GM12878 (cell line): ENCODE data around the gene MRTFA. TPM values are rescaled to one million over a fixed set of nuclear protein-coding genes. Genes with fewer than 3 reads are reported as not detected.

ENCODE experiments used
- GABPA ChIP-seq: IDR thresholded peaks from 2 replicates; pipeline ENCODE4 v1.6.1; 2014; ENCODE audit warnings: antibody characterized with exemption, low read depth, mild to moderate bottlenecking, inconsistent platforms
- HDAC6 ChIP-seq: fragments of 200-600 bp; sonication (generic); IDR thresholded peaks from one replicate; pipeline ENCODE4 v1.8.0; 2017; ENCODE audit warnings: antibody characterized with exemption; ENCODE audit not compliant: unreplicated experiment
- KLF5 ChIP-seq: fragments of 450-650 bp; IDR thresholded peaks from 2 replicates; pipeline ENCODE4 v1.6.1; 2014; ENCODE audit warnings: mild to moderate bottlenecking; ENCODE audit not compliant: partially characterized antibody
- NRF1 ChIP-seq: conservative IDR thresholded peaks from 2 replicates; pipeline ENCODE4 v1.6.1; 2011; ENCODE audit warnings: mild to moderate bottlenecking, low read depth, low read length, improper control_type of control experiment
- RFX5 ChIP-seq: IDR thresholded peaks from 2 replicates; pipeline ENCODE4 v1.6.1; 2011; ENCODE audit warnings: low read depth, low read length, improper control_type of control experiment
- SPI1 ChIP-seq: IDR thresholded peaks from 2 replicates; pipeline ENCODE4 v1.6.1; 2011; ENCODE audit warnings: low read depth, mild to moderate bottlenecking, low read length, moderate library complexity, borderline replicate concordance; ENCODE audit not compliant: insufficient read depth
- ZSCAN29 ChIP-seq: fragments of 450-650 bp; IDR thresholded peaks from 2 replicates; pipeline ENCODE4 v1.6.1; 2017; ENCODE audit warnings: mild to moderate bottlenecking, moderate library complexity
- polyA plus RNA-seq, 11 experiments: library from polyadenylated mRNA; depleted of rRNA in 4 of 11; unstranded in 6 of 11; stranded (reverse) in 5 of 11; fragments of >200 nt; fragmentation: Nextera tagmentation in 4 of 11; fragmentation: Illumina TruSeq in 1 of 11; extraction: Ambion mirVana in 4 of 11; extraction: Trizol in 1 of 11; gene quantifications; 1 replicate in 1 of 11; 2 replicates in 10 of 11; pipeline versions ENCODE4 v1.2.1 to v1.2.3, GENCODE V29; 2011 to 2016; ENCODE audit warnings: inconsistent platforms in 2 of 11, missing spikeins in 2 of 11, low read depth in 1 of 11
- total RNA-seq, 4 experiments: library from RNA; depleted of rRNA in 3 of 4; stranded (reverse); fragments of >200 nt in 3 of 4; fragmentation: Illumina TruSeq in 1 of 4; extraction: Trizol in 1 of 4; gene quantifications; 2 replicates each; pipeline versions ENCODE4 v1.2.1 to v1.2.3, GENCODE V29; 2013 to 2021
- TF ChIP-seq, protein P1 (sequence below): fragments of 450-650 bp; IDR thresholded peaks from 2 replicates; pipeline ENCODE4 v1.6.1; 2018; ENCODE audit warnings: mild to moderate bottlenecking, low read depth, moderate library complexity; ENCODE audit not compliant: partially characterized antibody
- TF ChIP-seq, protein P2 (sequence below): fragments of 450-650 bp; IDR thresholded peaks from 2 replicates; pipeline ENCODE4 v1.6.1; 2017; ENCODE audit warnings: mild to moderate bottlenecking, moderate library complexity

Gene MRTFA
- total and polyA plus RNA-seq, 10 of the 15 experiments (the other 5 are each of a cell fraction or from before 2014, with no cell fraction given) = 2.0 to 63.9 (median 17.9) TPM

- TF ChIP-seq, protein P1, sequence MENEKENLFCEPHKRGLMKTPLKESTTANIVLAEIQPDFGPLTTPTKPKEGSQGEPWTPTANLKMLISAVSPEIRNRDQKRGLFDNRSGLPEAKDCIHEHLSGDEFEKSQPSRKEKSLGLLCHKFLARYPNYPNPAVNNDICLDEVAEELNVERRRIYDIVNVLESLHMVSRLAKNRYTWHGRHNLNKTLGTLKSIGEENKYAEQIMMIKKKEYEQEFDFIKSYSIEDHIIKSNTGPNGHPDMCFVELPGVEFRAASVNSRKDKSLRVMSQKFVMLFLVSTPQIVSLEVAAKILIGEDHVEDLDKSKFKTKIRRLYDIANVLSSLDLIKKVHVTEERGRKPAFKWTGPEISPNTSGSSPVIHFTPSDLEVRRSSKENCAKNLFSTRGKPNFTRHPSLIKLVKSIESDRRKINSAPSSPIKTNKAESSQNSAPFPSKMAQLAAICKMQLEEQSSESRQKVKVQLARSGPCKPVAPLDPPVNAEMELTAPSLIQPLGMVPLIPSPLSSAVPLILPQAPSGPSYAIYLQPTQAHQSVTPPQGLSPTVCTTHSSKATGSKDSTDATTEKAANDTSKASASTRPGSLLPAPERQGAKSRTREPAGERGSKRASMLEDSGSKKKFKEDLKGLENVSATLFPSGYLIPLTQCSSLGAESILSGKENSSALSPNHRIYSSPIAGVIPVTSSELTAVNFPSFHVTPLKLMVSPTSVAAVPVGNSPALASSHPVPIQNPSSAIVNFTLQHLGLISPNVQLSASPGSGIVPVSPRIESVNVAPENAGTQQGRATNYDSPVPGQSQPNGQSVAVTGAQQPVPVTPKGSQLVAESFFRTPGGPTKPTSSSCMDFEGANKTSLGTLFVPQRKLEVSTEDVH = no peak
- TF ChIP-seq SPI1 (no peak), RFX5 (no peak), GABPA (no peak), NRF1 (no peak), ZSCAN29 (no peak), KLF5 (no peak), HDAC6 (no peak)
- TF ChIP-seq, protein P2, sequence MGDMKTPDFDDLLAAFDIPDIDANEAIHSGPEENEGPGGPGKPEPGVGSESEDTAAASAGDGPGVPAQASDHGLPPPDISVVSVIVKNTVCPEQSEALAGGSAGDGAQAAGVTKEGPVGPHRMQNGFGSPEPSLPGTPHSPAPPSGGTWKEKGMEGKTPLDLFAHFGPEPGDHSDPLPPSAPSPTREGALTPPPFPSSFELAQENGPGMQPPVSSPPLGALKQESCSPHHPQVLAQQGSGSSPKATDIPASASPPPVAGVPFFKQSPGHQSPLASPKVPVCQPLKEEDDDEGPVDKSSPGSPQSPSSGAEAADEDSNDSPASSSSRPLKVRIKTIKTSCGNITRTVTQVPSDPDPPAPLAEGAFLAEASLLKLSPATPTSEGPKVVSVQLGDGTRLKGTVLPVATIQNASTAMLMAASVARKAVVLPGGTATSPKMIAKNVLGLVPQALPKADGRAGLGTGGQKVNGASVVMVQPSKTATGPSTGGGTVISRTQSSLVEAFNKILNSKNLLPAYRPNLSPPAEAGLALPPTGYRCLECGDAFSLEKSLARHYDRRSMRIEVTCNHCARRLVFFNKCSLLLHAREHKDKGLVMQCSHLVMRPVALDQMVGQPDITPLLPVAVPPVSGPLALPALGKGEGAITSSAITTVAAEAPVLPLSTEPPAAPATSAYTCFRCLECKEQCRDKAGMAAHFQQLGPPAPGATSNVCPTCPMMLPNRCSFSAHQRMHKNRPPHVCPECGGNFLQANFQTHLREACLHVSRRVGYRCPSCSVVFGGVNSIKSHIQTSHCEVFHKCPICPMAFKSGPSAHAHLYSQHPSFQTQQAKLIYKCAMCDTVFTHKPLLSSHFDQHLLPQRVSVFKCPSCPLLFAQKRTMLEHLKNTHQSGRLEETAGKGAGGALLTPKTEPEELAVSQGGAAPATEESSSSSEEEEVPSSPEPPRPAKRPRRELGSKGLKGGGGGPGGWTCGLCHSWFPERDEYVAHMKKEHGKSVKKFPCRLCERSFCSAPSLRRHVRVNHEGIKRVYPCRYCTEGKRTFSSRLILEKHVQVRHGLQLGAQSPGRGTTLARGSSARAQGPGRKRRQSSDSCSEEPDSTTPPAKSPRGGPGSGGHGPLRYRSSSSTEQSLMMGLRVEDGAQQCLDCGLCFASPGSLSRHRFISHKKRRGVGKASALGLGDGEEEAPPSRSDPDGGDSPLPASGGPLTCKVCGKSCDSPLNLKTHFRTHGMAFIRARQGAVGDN = no peak
- TF ChIP-seq, all 136 proteins: peak for 0
These were observed 151.4 kb downstream of the MRTFA start (continued) for GRCh38 chr22:40484906-40485669.
